T-helper 17 cell (primary cell): ENCODE results near the gene AGMAT. TPM values are rescaled to one million over a fixed set of nuclear protein-coding genes. Genes with fewer than 3 reads are reported as not detected.
A peak's percentile ranks its signal among the peaks of the same experiment; 100 is the strongest.
"Not testable (repeated sequence)": the region's sequence is repeated elsewhere in the genome, so short reads cannot be mapped to it uniquely, and the experiment has no call there.

Source experiments
- ATAC-seq: fragments of 150-1000 bp; cut with Tn5 transposase; 2 replicates; pipeline ENCODE4 v1.10.0; 2021; ENCODE audit warnings: mild to moderate bottlenecking, moderate library complexity
- DNase-seq, 3 donors: peaks; one replicate each; pipeline versions ENCODE4 v3.0.0 to v3.0.0-alpha.2; 2020 to 2021
- H3K9me3 ChIP-seq: one replicate; pipeline ENCODE4 v1.7.0; 2013; ENCODE audit warnings: low read length, mild to moderate bottlenecking; ENCODE audit not compliant: control insufficient read depth, poor library complexity, severe bottlenecking
- H3K27ac Mint-ChIP-seq: one replicate; pipeline ENCODE4 v1.8.0; 2022; ENCODE audit warnings: mild to moderate bottlenecking, moderate library complexity, mixed read lengths
- H3K27me3 Mint-ChIP-seq: one replicate; pipeline ENCODE4 v1.8.0; 2022; ENCODE audit warnings: mixed read lengths
- H3K36me3 Mint-ChIP-seq: one replicate; pipeline ENCODE4 v1.8.0; 2022; ENCODE audit warnings: low read depth, mixed read lengths
- H3K4me1 Mint-ChIP-seq: one replicate; pipeline ENCODE4 v1.8.0; 2022; ENCODE audit warnings: mild to moderate bottlenecking, mixed read lengths
- H3K4me3 Mint-ChIP-seq: one replicate; pipeline ENCODE4 v1.8.0; 2022; ENCODE audit warnings: mild to moderate bottlenecking, moderate library complexity, mixed read lengths
- total RNA-seq, 4 donors: library from RNA in 2 of 4; stranded (reverse) in 2 of 4; gene quantifications; one replicate each; pipeline ENCODE4 v1.2.3 and lab custom pipeline; 2022 to 2026

Gene AGMAT
- total RNA-seq, 2 donors from 2014 or later = 5.7 to 6.8 TPM

- Mint-ChIP-seq H3K36me3 (no peaks in the 10 kb centered on the region), H3K4me1 (peaks cover 44% of the 10 kb centered on the region), H3K4me3 (peak overlapping the region; percentile 3), H3K27ac (peak overlapping the region; percentile 88), H3K27me3 (no peaks in the 10 kb centered on the region)
- DNase-seq (no peak), ATAC-seq (no peak)
- H3K9me3 ChIP-seq = no peaks in the 10 kb centered on the region
Measured at GRCh38 chr1:15620155-15620545, 35.3 kb upstream of the AGMAT start.

DNA sequence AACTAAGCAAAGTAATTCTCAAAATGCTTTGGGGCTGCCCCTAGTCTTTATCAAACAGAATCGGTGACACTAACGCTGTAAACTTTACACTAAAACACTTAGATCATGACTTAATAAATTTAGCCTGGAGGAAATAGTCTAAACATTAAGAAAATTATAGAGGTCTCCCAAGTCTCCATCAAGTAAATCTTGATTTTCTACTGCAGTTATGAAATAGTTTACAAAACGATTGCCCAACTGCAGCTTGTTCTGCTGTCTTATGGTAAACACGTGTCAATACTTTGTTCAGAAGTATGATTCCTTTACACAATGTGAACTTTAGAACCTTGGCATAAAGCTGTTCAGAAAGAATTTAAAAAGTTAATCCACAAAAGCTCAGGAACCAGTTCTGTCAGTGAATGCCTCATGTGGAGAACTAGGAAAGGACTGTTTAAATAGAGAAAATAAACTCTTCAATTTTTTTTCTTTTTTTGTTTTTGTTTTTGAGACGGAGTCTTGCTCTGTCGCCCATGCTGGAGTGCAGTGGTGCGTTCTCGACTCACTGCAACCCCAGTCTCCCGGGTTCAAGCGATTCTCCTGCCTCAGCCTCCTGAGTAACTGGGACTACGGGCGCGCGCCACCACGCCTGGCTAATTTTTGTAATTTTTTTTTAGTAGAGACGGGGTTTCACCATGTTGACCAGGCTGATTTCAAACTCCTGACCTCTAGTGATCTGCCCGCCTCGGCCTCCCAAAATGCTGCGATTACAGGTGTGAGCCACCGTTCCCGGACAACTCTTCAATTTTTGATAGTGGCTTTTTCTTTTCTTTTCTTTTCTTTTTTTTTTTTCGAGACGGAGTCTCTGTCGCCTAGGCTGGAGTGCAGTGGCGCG lies 34.0 kb upstream of the AGMAT start:
- no peaks in the 10 kb centered on the region for H3K36me3 Mint-ChIP-seq
- no peak for DNase-seq
- peak overlapping the region; percentile 91 for H3K4me3 Mint-ChIP-seq
- peak overlapping the region; percentile 90 for H3K27ac Mint-ChIP-seq
- no peak for ATAC-seq
- peaks cover 39% of the 10 kb centered on the region for H3K4me1 Mint-ChIP-seq
- no peaks in the 10 kb centered on the region for H3K27me3 Mint-ChIP-seq
- H3K9me3 ChIP-seq = no peaks in the 10 kb centered on the region

- peak overlapping the region; percentile 91 for H3K4me3 Mint-ChIP-seq
- ATAC-seq = no peak
- no peaks in the 10 kb centered on the region for H3K27me3 Mint-ChIP-seq
- no peaks in the 10 kb centered on the region for H3K36me3 Mint-ChIP-seq
- no peak for DNase-seq
- H3K27ac Mint-ChIP-seq = peak overlapping the region; percentile 90
- peaks cover 39% of the 10 kb centered on the region for H3K4me1 Mint-ChIP-seq
- no peaks in the 10 kb centered on the region for H3K9me3 ChIP-seq
Measured at GRCh38 chr1:15618077-15618654, 33.3 kb upstream of the AGMAT start.

- H3K9me3 ChIP-seq = no peaks in the 10 kb centered on the region
- Mint-ChIP-seq H3K4me1 (peaks cover 32% of the 10 kb centered on the region), H3K36me3 (no peaks in the 10 kb centered on the region), H3K27ac (peak within 1 kb of the TSS; percentile 91), H3K4me3 (peak within 1 kb of the TSS; percentile 91), H3K27me3 (no peaks in the 10 kb centered on the region)
- DNase-seq (peak; percentile 89 to 98 (median 97)), ATAC-seq (peak; percentile 94)
Measured at GRCh38 chr1:15617173-15618076, 32.6 kb upstream of the AGMAT start, which contains the start of gene DDI2. DDI2 (plus strand) TSS chr1:15617458; CDS start chr1:15617671, 213 bp downstream.

GRCh38 chr1:15616373-15617172 lies 31.7 kb upstream of the AGMAT start:
- Mint-ChIP-seq H3K4me1 (peaks cover 29% of the 10 kb centered on the region), H3K4me3 (peak overlapping the region; percentile 91), H3K27me3 (no peaks in the 10 kb centered on the region), H3K27ac (peak overlapping the region; percentile 91), H3K36me3 (no peaks in the 10 kb centered on the region)
- H3K9me3 ChIP-seq = no peaks in the 10 kb centered on the region
- DNase-seq (no peak), ATAC-seq (peak; percentile 4)

- peak overlapping the region; percentile 19 for H3K27ac Mint-ChIP-seq
- no peak for ATAC-seq
- no peaks in the 10 kb centered on the region for H3K9me3 ChIP-seq
Measured at GRCh38 chr1:15610167-15610566, 25.3 kb upstream of the AGMAT start.

GRCh38 chr1:15609631-15610030 lies 24.8 kb upstream of the AGMAT start:
- no peaks in the 10 kb centered on the region for H3K9me3 ChIP-seq
- no peaks in the 10 kb centered on the region for H3K36me3 Mint-ChIP-seq
- no peak overlapping the region for H3K27ac Mint-ChIP-seq
- ATAC-seq (no peak), DNase-seq (no peak)
- H3K4me1 Mint-ChIP-seq = no peaks in the 10 kb centered on the region
- no peak overlapping the region for H3K4me3 Mint-ChIP-seq
- H3K27me3 Mint-ChIP-seq = no peaks in the 10 kb centered on the region

More at GRCh38 chr1:15610167-15610566, 25.3 kb upstream of the AGMAT start:
- DNase-seq = no peak
- Mint-ChIP-seq H3K27me3 (no peaks in the 10 kb centered on the region), H3K36me3 (no peaks in the 10 kb centered on the region), H3K4me3 (no peak overlapping the region), H3K4me1 (no peaks in the 10 kb centered on the region)

- H3K9me3 ChIP-seq = no peaks in the 10 kb centered on the region
- ATAC-seq (no peak), DNase-seq (no peak)
- Mint-ChIP-seq H3K36me3 (no peaks in the 10 kb centered on the region), H3K4me3 (no peak overlapping the region), H3K27ac (no peak overlapping the region), H3K4me1 (peaks cover 2% of the 10 kb centered on the region), H3K27me3 (no peaks in the 10 kb centered on the region)
Measured at GRCh38 chr1:15605398-15606383, 20.8 kb upstream of the AGMAT start.

GRCh38 chr1:15604400-15604799 lies 19.5 kb upstream of the AGMAT start:
- Mint-ChIP-seq H3K4me3 (peak overlapping the region; percentile 9), H3K27ac (peak overlapping the region; percentile 84)
- ATAC-seq, H3K4me1 Mint-ChIP-seq, DNase-seq, H3K36me3 Mint-ChIP-seq, H3K9me3 ChIP-seq, H3K27me3 Mint-ChIP-seq: not testable (repeated sequence)

DNA sequence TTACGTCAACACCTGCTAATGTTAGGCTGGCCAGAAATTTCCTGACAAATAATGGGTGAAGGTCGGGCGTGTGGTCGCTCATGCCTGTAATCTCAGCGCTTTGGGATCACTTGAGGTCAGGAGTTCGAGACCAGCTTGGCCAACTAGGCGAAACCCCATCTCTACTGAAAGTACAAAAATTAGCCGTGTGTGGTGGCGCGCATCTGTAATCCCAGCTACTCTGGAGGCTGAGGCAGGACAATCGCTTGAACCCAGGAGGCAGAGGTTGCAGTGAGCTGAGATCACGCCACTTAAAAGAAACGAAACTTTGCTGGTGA lies 19.1 kb upstream of the AGMAT start:
- not testable (repeated sequence) for H3K27me3 Mint-ChIP-seq, ATAC-seq, H3K9me3 ChIP-seq, H3K4me1 Mint-ChIP-seq, H3K36me3 Mint-ChIP-seq, DNase-seq
- peak overlapping the region; percentile 83 for H3K4me3 Mint-ChIP-seq
- H3K27ac Mint-ChIP-seq = peak overlapping the region; percentile 84

DNA sequence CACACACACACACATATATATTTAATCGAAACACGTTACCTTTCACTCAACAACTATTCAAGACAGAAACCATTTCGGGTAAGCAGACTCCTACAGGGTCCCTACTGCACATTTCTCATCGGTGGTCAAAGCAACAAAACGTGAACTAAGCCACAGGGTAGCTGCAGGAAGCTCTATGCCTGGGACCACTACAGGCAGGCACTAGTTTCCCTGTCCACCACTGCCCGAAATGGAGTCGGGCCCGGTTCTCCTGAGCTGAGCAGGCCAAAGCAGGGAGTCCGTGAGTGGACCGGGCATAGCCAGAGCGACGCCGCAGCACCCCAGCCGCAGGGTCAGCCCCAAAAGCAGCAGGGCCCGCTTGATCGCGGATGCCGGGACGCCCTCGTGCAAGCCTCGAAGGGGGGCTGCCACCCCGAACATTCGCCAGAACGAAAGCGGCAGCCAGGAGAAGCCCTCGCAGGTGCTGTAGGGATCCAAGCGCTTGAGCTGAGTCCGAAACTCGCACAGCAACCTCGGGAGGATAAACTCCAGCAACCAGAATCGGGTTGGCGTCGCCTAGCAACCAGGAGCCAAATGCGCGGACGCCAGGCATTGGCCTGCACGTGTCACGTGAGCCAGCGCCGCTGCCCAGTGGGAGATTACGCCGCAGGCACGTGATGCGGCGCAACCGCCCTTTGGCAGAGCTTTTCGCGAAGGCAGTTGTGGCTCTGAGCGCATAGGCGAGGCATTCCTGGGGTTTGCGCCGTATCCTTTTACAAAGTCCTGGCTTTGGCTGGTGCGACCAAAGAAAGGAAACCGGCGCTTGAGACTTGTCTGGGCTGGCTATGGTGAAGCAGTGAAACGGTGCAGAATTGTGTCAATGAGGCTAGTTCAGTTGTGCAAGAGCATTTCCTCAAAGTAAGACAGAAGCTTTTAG lies 18.5 kb upstream of the AGMAT start:
- peak overlapping the region; percentile 84 for H3K27ac Mint-ChIP-seq
- peaks cover 2% of the 10 kb centered on the region for H3K4me1 Mint-ChIP-seq
- H3K36me3 Mint-ChIP-seq = no peaks in the 10 kb centered on the region
- H3K9me3 ChIP-seq = no peaks in the 10 kb centered on the region
- peak overlapping the region; percentile 83 for H3K4me3 Mint-ChIP-seq
- ATAC-seq (peak; percentile 99), DNase-seq (peak; percentile 81 to 89 (median 84))
- H3K27me3 Mint-ChIP-seq = peaks cover 5% of the 10 kb centered on the region
